T-cell (primary cell): ENCODE data around the gene RAD51. TPM values are rescaled to one million over a fixed set of nuclear protein-coding genes. Genes with fewer than 3 reads are reported as not detected.

Experiments
- ATAC-seq, 4 experiments: fragments of 200-7000 bp in 3 of 4; fragments of 150-1000 bp in 1 of 4; cut with Tn5 transposase; replicated peaks in 1 of 4; 1 replicate in 3 of 4; 2 replicates in 1 of 4; pipeline ENCODE4 v1.10.0; 2021; ENCODE audit warnings: moderate library complexity in 3 of 4, mild to moderate bottlenecking in 2 of 4, moderate number of reproducible peaks in 1 of 4
- CTCF ChIA-PET, 2 donors: fragments of 300-600 bp; sonication (Branson Sonifier 250); formaldehyde crosslinking; loops; one replicate each; lab custom pipeline; 2022; ENCODE audit warnings: antibody characterized with exemption in 2 of 2; lab: Charles Lee
- POLR2A ChIA-PET, 2 donors: fragments of 300-600 bp; sonication (Branson Sonifier 250); formaldehyde crosslinking; loops; one replicate each; lab custom pipeline; 2022; ENCODE audit warnings: antibody characterized with exemption in 2 of 2; lab: Charles Lee
- DNase-seq, 35 experiments: peaks; one replicate each; pipeline versions ENCODE4 v3.0.0 to v3.0.0-alpha.2; 2013 to 2023
- H3K27ac ChIP-seq: one replicate; pipeline ENCODE4 v1.5.1; 2013; ENCODE audit warnings: low read length
- H3K27me3 ChIP-seq, 2 experiments: replicated peaks in 1 of 2; 1 replicate in 1 of 2; 2 replicates in 1 of 2; pipeline versions ENCODE4 v1.6.1 to v1.7.0; 2013; ENCODE audit warnings: low read length in 1 of 2, mixed read lengths in 1 of 2; ENCODE audit not compliant: control insufficient read depth in 2 of 2, insufficient read depth in 2 of 2; ENCODE audit errors: extremely low read depth in 1 of 2
- H3K36me3 ChIP-seq, 2 donors: 1 replicate in 1 of 2; 2 replicates in 1 of 2; pipeline versions ENCODE4 v1.6.1 to v1.7.0; 2013; ENCODE audit warnings: low read length in 1 of 2; ENCODE audit not compliant: control insufficient read depth in 2 of 2, insufficient read depth in 1 of 2; ENCODE audit errors: extremely low read depth in 1 of 2
- H3K4me1 ChIP-seq, 2 experiments: 1 replicate in 1 of 2; 2 replicates in 1 of 2; pipeline versions ENCODE4 v1.6.1 to v1.7.0; 2013; ENCODE audit warnings: low read length in 2 of 2, mixed read lengths in 1 of 2; ENCODE audit not compliant: insufficient read depth in 2 of 2, control insufficient read depth in 1 of 2; ENCODE audit errors: extremely low read depth in 1 of 2
- H3K4me3 ChIP-seq, 2 donors: 1 replicate in 1 of 2; 2 replicates in 1 of 2; pipeline versions ENCODE4 v1.5.1 to v1.7.0; 2013; ENCODE audit warnings: mild to moderate bottlenecking in 2 of 2, low read length in 1 of 2, moderate library complexity in 1 of 2; ENCODE audit not compliant: control insufficient read depth in 1 of 2; ENCODE audit errors: extremely low read depth in 1 of 2
- H3K9me3 ChIP-seq: 2 replicates; pipeline ENCODE4 v1.7.0; 2013
- H3K27ac Mint-ChIP-seq, 2 donors: one replicate each; pipeline ENCODE4 v1.8.0; 2020 to 2021; ENCODE audit warnings: mild to moderate bottlenecking in 2 of 2, mixed read lengths in 2 of 2
- H3K27me3 Mint-ChIP-seq, 2 donors: one replicate each; pipeline ENCODE4 v1.8.0; 2021 to 2022; ENCODE audit warnings: mixed read lengths in 2 of 2
- H3K36me3 Mint-ChIP-seq: one replicate; pipeline ENCODE4 v1.8.0; 2021; ENCODE audit warnings: mixed read lengths
- H3K4me1 Mint-ChIP-seq, 3 donors: one replicate each; pipeline ENCODE4 v1.8.0; 2020 to 2022; ENCODE audit warnings: mixed read lengths in 3 of 3, mild to moderate bottlenecking in 1 of 3
- H3K4me3 Mint-ChIP-seq, 3 donors: one replicate each; pipeline ENCODE4 v1.8.0; 2020 to 2022; ENCODE audit warnings: mild to moderate bottlenecking in 3 of 3, mixed read lengths in 3 of 3, moderate library complexity in 3 of 3
- H3K9me3 Mint-ChIP-seq, 3 donors: one replicate each; pipeline ENCODE4 v1.8.0; 2020 to 2022; ENCODE audit warnings: mixed read lengths in 3 of 3
- WGBS: methylation state at CpG from one replicate; pipeline ENCODE4 v1.1.5; 2013; ENCODE audit warnings: missing lambda C conversion rate; ENCODE audit not compliant: insufficient coverage; 5-methylcytosine and 5-hydroxymethylcytosine counted together
- total RNA-seq, 35 experiments: library from RNA in 6 of 35; stranded (reverse) in 6 of 35; fragments of 120-200 nt in 1 of 35; gene quantifications; one replicate each; pipeline versions ENCODE4 v1.2.1 to v1.2.4 and lab custom pipeline; 2013 to 2026

The RAD51 gene
- total RNA-seq, 5 donors from 2014 or later (not counting 1 experiment from before 2014, with no cell fraction given): 0.85 to 2.5 (median 1.2) TPM

DNA sequence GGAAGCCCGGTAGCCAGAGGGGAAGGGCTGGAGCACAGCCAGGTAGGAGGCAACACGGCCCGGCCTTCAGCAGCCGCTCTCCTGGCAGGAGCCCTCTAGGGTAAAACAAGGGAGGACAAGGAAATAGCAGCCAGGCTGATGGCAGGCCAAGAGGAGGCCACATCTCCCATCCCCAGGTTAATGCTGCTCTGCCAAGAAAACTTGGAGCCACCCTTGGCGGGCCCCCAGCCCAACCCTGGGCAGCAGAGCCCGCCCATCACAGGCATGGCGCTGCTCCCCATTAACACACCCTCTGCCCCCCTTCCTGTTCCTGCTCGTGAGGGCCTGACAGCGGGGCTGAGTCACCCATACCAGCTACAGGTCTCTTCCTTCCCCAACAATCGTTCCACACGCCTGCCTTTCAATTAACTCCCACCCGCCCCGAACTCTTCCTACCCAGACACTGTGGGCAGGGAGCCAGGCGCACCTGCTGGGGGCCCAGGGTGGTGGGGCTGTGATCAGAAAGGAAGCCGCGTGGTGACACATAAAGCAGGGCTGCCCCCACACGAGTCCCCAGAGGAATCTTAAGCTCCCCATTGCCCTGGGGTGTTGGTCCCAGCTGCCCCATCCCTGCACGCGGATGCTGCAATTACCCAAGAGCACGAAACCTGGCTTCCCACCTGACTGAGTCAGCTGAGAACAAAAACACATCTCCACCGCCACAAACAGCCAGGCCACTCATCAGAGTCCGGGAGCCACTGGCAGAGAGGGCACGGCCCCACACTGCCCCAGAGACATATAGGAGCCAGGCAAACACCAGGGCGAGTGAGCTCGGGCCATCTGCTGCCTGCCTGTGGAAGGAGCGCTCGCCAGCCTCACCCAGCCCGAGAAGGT, 74.5 kb downstream of the RAD51 start, which contains the start of gene C15orf62:
Gene C15orf62 (plus strand): TSS at position 707 of the 873 bp plus-strand sequence. CDS start 516 bp downstream, outside the sequence.
- no peaks in the 10 kb centered on the region for H3K9me3 Mint-ChIP-seq
- no peaks in the 10 kb centered on the region for H3K27me3 Mint-ChIP-seq
- H3K9me3 ChIP-seq: no peaks in the 10 kb centered on the region
- H3K4me1 ChIP-seq: peaks cover 16 to 40% of the 10 kb centered on the region in 2 experiments
- peak within 1 kb of the TSS; percentile 87 to 94 for H3K27ac Mint-ChIP-seq
- ATAC-seq: peak; percentile 50 to 77 (median 74)
- 49% methylated on average over 17 of the region's 28 CpGs for WGBS
- H3K4me1 Mint-ChIP-seq: peaks cover 34 to 40% (median 38%) of the 10 kb centered on the region in 3 donors
- peak within 1 kb of the TSS; percentile 57 for H3K27ac ChIP-seq
- H3K36me3 Mint-ChIP-seq: peaks cover 9% of the 10 kb centered on the region
- CTCF ChIA-PET: interaction anchor here (0.6 to 1.8 kb wide), 6 partner anchors 8 to 92 kb away, joined by 3 to 6 read pairs (median 4); no protein-coding TSS in a partner anchor
- no peaks in the 10 kb centered on the region for H3K27me3 ChIP-seq
- DNase-seq: peak in 27 of 35 experiments; percentile 16 to 70 (median 45)
- POLR2A ChIA-PET: no interaction called here
- H3K4me3 ChIP-seq: peak within 1 kb of the TSS in 1 of 2 donors; percentile 11
- peaks cover 0 to 32% of the 10 kb centered on the region in 2 donors for H3K36me3 ChIP-seq
- H3K4me3 Mint-ChIP-seq: peak within 1 kb of the TSS; percentile 0 to 58 (median 49)

DNA sequence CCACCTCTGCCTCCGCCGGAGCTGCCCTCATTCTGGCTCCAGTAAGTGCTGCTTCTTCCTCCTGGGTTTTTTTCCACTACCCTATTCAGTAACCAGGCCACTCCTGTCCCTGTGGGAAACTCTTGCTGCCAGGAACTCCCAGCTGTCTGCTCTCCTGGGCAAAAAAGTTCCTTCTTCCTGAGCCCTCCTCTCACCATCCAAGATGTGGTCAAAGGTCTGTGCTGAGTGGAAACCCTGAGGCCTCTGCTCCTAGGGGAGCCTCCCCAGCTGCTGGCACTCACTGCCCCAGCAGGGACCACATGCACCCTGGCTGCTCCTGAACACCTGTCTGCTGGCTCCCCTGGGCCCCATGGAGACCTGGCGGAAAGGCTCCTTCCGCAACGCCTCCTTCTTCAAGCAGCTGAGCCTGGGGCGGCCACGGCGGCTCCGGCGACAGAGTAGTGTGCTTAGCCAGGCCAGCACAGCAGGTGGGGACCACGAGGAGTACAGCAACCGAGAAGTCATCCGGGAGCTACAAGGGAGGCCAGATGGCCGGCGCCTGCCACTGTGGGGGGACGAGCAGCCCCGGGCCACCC, 75.3 kb downstream of the RAD51 start:
- ChIA-PET CTCF (interaction anchor here (0.5 to 1.8 kb wide), 3 partner anchors 12 to 176 kb away, joined by 3 to 6 read pairs (median 4); no protein-coding TSS in a partner anchor), POLR2A (interaction anchor here in 1 of 2 donors (0.8 kb wide), 1 partner anchor 155 kb away, joined by 3 read pairs; no protein-coding TSS in a partner anchor)
- peaks cover 14% of the 10 kb centered on the region for H3K36me3 Mint-ChIP-seq
- peaks cover 27 to 33% (median 31%) of the 10 kb centered on the region in 3 donors for H3K4me1 Mint-ChIP-seq
- ATAC-seq (no peak), DNase-seq (peak in 1 of 35 experiments; percentile 4)
- Histone ChIP-seq H3K27ac (peak overlapping the region; percentile 57), H3K9me3 (no peaks in the 10 kb centered on the region), H3K4me1 (peaks cover 11 to 33% of the 10 kb centered on the region in 2 experiments), H3K4me3 (no peak overlapping the region), H3K36me3 (peaks cover 0 to 39% of the 10 kb centered on the region in 2 donors), H3K27me3 (no peaks in the 10 kb centered on the region)
- peak overlapping the region in 1 of 3 donors; percentile 58 for H3K4me3 Mint-ChIP-seq
- 81% methylated on average over 15 of the region's 17 CpGs for WGBS
- H3K27me3 Mint-ChIP-seq: no peaks in the 10 kb centered on the region
- H3K27ac Mint-ChIP-seq: peak overlapping the region; percentile 87 to 94
- H3K9me3 Mint-ChIP-seq: no peaks in the 10 kb centered on the region

DNA sequence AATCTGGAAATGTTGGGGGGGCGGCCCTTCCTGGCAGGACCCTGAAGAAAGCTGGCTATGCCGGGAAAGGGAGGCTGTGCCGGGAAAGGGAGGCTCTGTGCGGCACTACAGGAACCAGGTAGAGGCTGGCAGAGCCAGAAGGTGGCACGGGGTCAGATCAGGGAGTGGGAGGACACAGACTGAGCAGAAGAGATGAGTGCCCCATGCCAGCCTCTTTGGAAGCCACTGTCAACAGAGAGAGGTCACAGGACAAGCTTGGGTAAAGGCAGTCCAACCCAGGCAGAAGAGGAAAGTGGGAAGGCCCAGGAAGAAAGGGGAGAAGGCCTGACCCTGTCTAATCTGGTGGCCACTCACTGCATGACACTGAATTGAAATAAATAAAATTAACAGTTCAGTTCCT, 76.3 kb downstream of the RAD51 start:
- DNase-seq (no peak), ATAC-seq (no peak)
- Mint-ChIP-seq H3K4me1 (peaks cover 20 to 24% (median 23%) of the 10 kb centered on the region in 3 donors), H3K27ac (no peak overlapping the region), H3K9me3 (no peaks in the 10 kb centered on the region), H3K27me3 (no peaks in the 10 kb centered on the region), H3K4me3 (no peak overlapping the region), H3K36me3 (peaks cover 14% of the 10 kb centered on the region)
- ChIA-PET POLR2A (interaction anchor here (0.5 to 0.8 kb wide), 2 partner anchors 26 to 156 kb away, joined by 3 to 8 read pairs; no protein-coding TSS in a partner anchor), CTCF (no interaction called here)
- Histone ChIP-seq H3K4me3 (no peak overlapping the region), H3K27me3 (no peaks in the 10 kb centered on the region), H3K27ac (no peak overlapping the region), H3K36me3 (peaks cover 4 to 49% of the 10 kb centered on the region in 2 donors), H3K4me1 (peaks cover 11 to 28% of the 10 kb centered on the region in 2 experiments), H3K9me3 (no peaks in the 10 kb centered on the region)
- 98% methylated on average over 5 of the region's 5 CpGs for WGBS

DNA sequence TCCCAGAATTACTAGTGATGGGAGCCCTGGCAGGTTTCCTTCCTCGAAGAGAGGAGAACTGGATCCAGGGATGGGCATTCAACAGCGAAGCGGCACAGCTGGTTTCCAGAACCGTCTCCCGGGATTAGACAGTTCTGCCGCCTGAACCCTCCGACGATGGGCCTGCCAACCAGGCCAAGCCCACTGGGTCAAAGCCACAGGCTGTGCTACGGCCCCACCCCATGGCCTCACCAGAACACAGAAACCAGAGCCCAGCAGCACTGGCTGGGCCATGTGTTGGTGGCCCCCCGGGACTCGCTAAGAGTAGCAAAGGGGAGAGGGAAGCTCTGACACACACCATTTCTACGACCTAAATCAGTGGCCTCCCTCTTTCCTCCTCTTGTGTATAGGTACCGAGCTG, 77.0 kb downstream of the RAD51 start:
- no peak overlapping the region for H3K27ac ChIP-seq
- no peaks in the 10 kb centered on the region for H3K9me3 ChIP-seq
- Mint-ChIP-seq H3K9me3 (no peaks in the 10 kb centered on the region), H3K4me1 (peaks cover 23 to 29% (median 26%) of the 10 kb centered on the region in 3 donors), H3K36me3 (peaks cover 21% of the 10 kb centered on the region), H3K27me3 (no peaks in the 10 kb centered on the region), H3K4me3 (no peak overlapping the region), H3K27ac (no peak overlapping the region)
- ATAC-seq: no peak
- 97% methylated on average over 3 of the region's 13 CpGs for WGBS
- peaks cover 11 to 36% of the 10 kb centered on the region in 2 experiments for H3K4me1 ChIP-seq
- CTCF ChIA-PET: no interaction called here
- no peak for DNase-seq
- POLR2A ChIA-PET: no interaction called here
- no peak overlapping the region for H3K4me3 ChIP-seq
- H3K36me3 ChIP-seq: peaks cover 4 to 53% of the 10 kb centered on the region in 2 donors
- H3K27me3 ChIP-seq: no peaks in the 10 kb centered on the region

DNA sequence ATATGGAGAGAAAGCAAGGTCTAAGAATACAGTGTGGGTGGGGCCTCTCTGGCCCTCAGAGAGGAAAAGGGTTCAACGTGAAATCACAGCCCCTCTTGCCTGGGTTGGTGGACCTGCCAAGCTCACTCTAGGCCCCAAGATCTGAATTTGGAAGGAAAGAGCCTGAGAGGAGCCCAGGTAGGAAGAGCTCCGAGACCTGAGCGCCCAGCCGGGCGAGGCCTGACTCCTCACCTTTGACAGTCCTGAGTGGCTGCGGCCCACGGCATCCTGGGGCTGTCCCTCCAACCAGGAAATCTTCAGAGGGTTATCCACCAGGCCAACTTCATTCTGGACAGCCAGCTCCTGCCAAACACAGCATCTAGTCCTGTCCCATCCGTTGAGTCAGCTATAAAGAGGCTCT, 78.5 kb downstream of the RAD51 start:
- Mint-ChIP-seq H3K27me3 (no peaks in the 10 kb centered on the region), H3K9me3 (no peaks in the 10 kb centered on the region), H3K36me3 (peaks cover 18% of the 10 kb centered on the region), H3K27ac (no peak overlapping the region), H3K4me1 (peaks cover 19 to 26% (median 23%) of the 10 kb centered on the region in 3 donors), H3K4me3 (no peak overlapping the region)
- no peaks in the 10 kb centered on the region for H3K27me3 ChIP-seq
- ChIA-PET POLR2A (interaction anchor here in 1 of 2 donors (0.5 kb wide), 1 partner anchor 49 kb away, joined by 6 read pairs; no protein-coding TSS in a partner anchor), CTCF (interaction anchor here (0.5 to 0.7 kb wide), 2 partner anchors 32 to 139 kb away, joined by 4 to 8 read pairs; no protein-coding TSS in a partner anchor)
- no peak for DNase-seq
- no peak overlapping the region for H3K4me3 ChIP-seq
- peaks cover 11 to 36% of the 10 kb centered on the region in 2 experiments for H3K4me1 ChIP-seq
- no peak overlapping the region for H3K27ac ChIP-seq
- 96% methylated on average over 7 of the region's 8 CpGs for WGBS
- peaks cover 4 to 64% of the 10 kb centered on the region in 2 donors for H3K36me3 ChIP-seq
- ATAC-seq: no peak
- H3K9me3 ChIP-seq: no peaks in the 10 kb centered on the region

DNA sequence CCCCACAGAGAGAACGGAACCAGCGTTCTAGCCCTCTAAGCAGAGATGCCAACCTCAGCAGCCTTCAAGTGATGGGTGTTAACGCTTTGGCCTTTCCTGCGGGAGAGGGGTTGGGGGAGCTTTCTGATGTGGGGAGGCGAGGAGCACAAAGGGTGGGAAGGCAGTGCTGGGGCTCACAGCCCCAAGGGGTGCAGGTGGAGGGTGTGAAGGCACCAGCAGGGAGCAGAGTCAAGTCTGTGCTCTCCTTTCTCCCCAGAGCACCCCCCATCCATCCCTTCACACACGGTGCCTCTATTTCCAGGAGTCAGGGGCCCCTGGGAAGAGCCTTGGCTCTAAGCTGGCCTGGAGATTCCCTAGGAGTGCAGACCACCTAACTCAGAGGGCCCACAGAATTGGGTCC, 78.9 kb downstream of the RAD51 start:
- Mint-ChIP-seq H3K4me1 (peaks cover 15 to 22% (median 19%) of the 10 kb centered on the region in 3 donors), H3K4me3 (no peak overlapping the region), H3K27me3 (no peaks in the 10 kb centered on the region), H3K27ac (no peak overlapping the region), H3K36me3 (peaks cover 19% of the 10 kb centered on the region), H3K9me3 (no peaks in the 10 kb centered on the region)
- no peak overlapping the region for H3K27ac ChIP-seq
- no peaks in the 10 kb centered on the region for H3K9me3 ChIP-seq
- 89% methylated on average over 3 of the region's 6 CpGs for WGBS
- ChIA-PET POLR2A (interaction anchor here in 1 of 2 donors (0.5 kb wide), 1 partner anchor 49 kb away, joined by 6 read pairs; no protein-coding TSS in a partner anchor), CTCF (interaction anchor here (0.5 to 1.0 kb wide), 2 partner anchors 11 to 33 kb away, joined by 4 read pairs; no protein-coding TSS in a partner anchor)
- no peak for DNase-seq
- no peak overlapping the region for H3K4me3 ChIP-seq
- peaks cover 7 to 32% of the 10 kb centered on the region in 2 experiments for H3K4me1 ChIP-seq
- H3K27me3 ChIP-seq: no peaks in the 10 kb centered on the region
- peaks cover 8 to 68% of the 10 kb centered on the region in 2 donors for H3K36me3 ChIP-seq
- no peak for ATAC-seq
